Activated T-helper 1 cell treated with Interleukin-2 at 50 U/mL for 16 hours (primary cell): ENCODE measurements around the gene GNPTG.

Source experiments
- DNase-seq: peaks from one replicate; pipeline ENCODE4 v3.0.0-alpha.2; 2020; ENCODE audit warnings: low read depth

GNPTG gene

GRCh38 chr16:1347286-1347855, 4.4 kb upstream of the GNPTG start:
- DNase-seq: no peak

GRCh38 chr16:1347962-1348361, 3.8 kb upstream of the GNPTG start:
- no peak for DNase-seq

- no peak for DNase-seq
Measured at GRCh38 chr16:1348441-1348840, 3.3 kb upstream of the GNPTG start.

GRCh38 chr16:1348926-1349325, 2.8 kb upstream of the GNPTG start:
- DNase-seq: no peak

- DNase-seq: no peak
Measured at GRCh38 chr16:1349351-1349750, 2.4 kb upstream of the GNPTG start.

GRCh38 chr16:1349951-1350350, 1.8 kb upstream of the GNPTG start:
- DNase-seq: no peak

GRCh38 chr16:1350691-1351090, 1.0 kb upstream of the GNPTG start:
- no peak for DNase-seq

- DNase-seq: no peak
Measured at GRCh38 chr16:1351215-1351581, 533 bp upstream of the GNPTG start.

- DNase-seq: no peak
Measured at GRCh38 chr16:1354815-1355540, 3.2 kb downstream of the GNPTG start.

GRCh38 chr16:1355591-1355990, 3.9 kb downstream of the GNPTG start:
- no peak for DNase-seq

- DNase-seq: no peak
Measured at GRCh38 chr16:1356061-1356900, 4.5 kb downstream of the GNPTG start.

GRCh38 chr16:1357906-1358566, 6.3 kb downstream of the GNPTG start:
- no peak for DNase-seq

GRCh38 chr16:1361685-1362360, 10.1 kb downstream of the GNPTG start:
- no peak for DNase-seq

GRCh38 chr16:1362807-1363206, 11.1 kb downstream of the GNPTG start:
- DNase-seq: no peak

- peak; percentile 57 for DNase-seq
Measured at GRCh38 chr16:1363501-1364041, 11.8 kb downstream of the GNPTG start.

- no peak for DNase-seq
Measured at GRCh38 chr16:1364510-1364909, 12.8 kb downstream of the GNPTG start.

- DNase-seq: no peak
Measured at GRCh38 chr16:1366060-1366711, 14.5 kb downstream of the GNPTG start.

GRCh38 chr16:1366712-1367299, 15.1 kb downstream of the GNPTG start:
- DNase-seq: no peak

- DNase-seq: no peak
Measured at GRCh38 chr16:1367486-1368174, 15.9 kb downstream of the GNPTG start.
